K562 (cell line): ENCODE data around the gene RASGRP4. TPM values are rescaled to one million over a fixed set of nuclear protein-coding genes. Genes with fewer than 3 reads are reported as not detected.

Experiments
- ARID2 ChIP-seq: fragments of 450-650 bp; IDR thresholded peaks from 2 replicates; pipeline ENCODE4 v1.6.1; 2017; ENCODE audit warnings: antibody characterized with exemption, mild to moderate bottlenecking
- BACH1 ChIP-seq: fragments of 200-800 bp; sonication (Bioruptor generic); IDR thresholded peaks from 2 replicates; pipeline ENCODE4 v1.6.1; 2016; ENCODE audit warnings: missing genetic modification characterization, missing compliant biosample characterization
- BRD4 ChIP-seq: fragments of 200-600 bp; sonication (generic); IDR thresholded peaks from 2 replicates; pipeline ENCODE4 v1.6.1; 2017; ENCODE audit warnings: inconsistent platforms
- BRF1 ChIP-seq: IDR thresholded peaks from 3 replicates; pipeline ENCODE4 v1.6.1; 2011; ENCODE audit warnings: borderline replicate concordance, mild to moderate bottlenecking; ENCODE audit not compliant: insufficient read length; ENCODE audit errors: extremely low read depth
- CHD1 ChIP-seq: fragments of 200-600 bp; sonication (generic); IDR thresholded peaks from one replicate; pipeline ENCODE4 v1.6.1; 2012; ENCODE audit warnings: mild to moderate bottlenecking, moderate library complexity, low read length, inconsistent platforms
- CREM ChIP-seq: IDR thresholded peaks from 2 replicates; pipeline ENCODE4 v1.6.1; 2014; ENCODE audit warnings: antibody characterized with exemption, low read depth
- ETV1 ChIP-seq: fragments of 450-650 bp; conservative IDR thresholded peaks from 2 replicates; pipeline ENCODE4 v1.6.1; 2016; ENCODE audit warnings: missing genetic modification characterization, control low read depth, low read depth, missing compliant biosample characterization
- ETV6 ChIP-seq, 3 experiments: fragments of 150-350 bp in 1 of 3; sonication (generic) in 1 of 3; formaldehyde crosslinking in 1 of 3; IDR thresholded peaks; 2 replicates each; pipeline versions ENCODE4 v1.6.1 to v1.8.0; 2014 to 2022; ENCODE audit warnings: borderline replicate concordance in 2 of 3, low read depth in 2 of 3, antibody characterized with exemption in 1 of 3, low read length in 1 of 3, mild to moderate bottlenecking in 1 of 3, missing genetic modification reagents in 1 of 3
- EWSR1 ChIP-seq: fragments of 450-650 bp; IDR thresholded peaks from 2 replicates; pipeline ENCODE4 v1.6.1; 2018; ENCODE audit warnings: borderline replicate concordance, mild to moderate bottlenecking, low read depth, moderate library complexity; ENCODE audit not compliant: partially characterized antibody
- IRF2 ChIP-seq: sonication (generic); formaldehyde crosslinking; IDR thresholded peaks from 2 replicates; pipeline ENCODE4 v1.8.1; 2022; ENCODE audit warnings: mild to moderate bottlenecking, missing genetic modification reagents
- L3MBTL2 ChIP-seq: fragments of 450-650 bp; IDR thresholded peaks from 2 replicates; pipeline ENCODE4 v1.6.1; 2016; ENCODE audit warnings: mild to moderate bottlenecking, moderate library complexity
- LCOR ChIP-seq: sonication (generic); formaldehyde crosslinking; IDR thresholded peaks from 2 replicates; pipeline ENCODE4 v1.8.0; 2022; ENCODE audit warnings: mild to moderate bottlenecking, missing genetic modification reagents
- MEF2A ChIP-seq: IDR thresholded peaks from 2 replicates; pipeline ENCODE4 v1.6.1; 2011; ENCODE audit warnings: low read depth, mild to moderate bottlenecking, low read length, moderate library complexity; ENCODE audit not compliant: control insufficient read depth
- NRF1 ChIP-seq, 2 experiments: fragments of 450-650 bp; IDR thresholded peaks in 1 of 2; conservative IDR thresholded peaks in 1 of 2; 2 replicates each; pipeline ENCODE4 v1.6.1; 2014; ENCODE audit warnings: mild to moderate bottlenecking in 2 of 2
- RBM14 ChIP-seq: fragments of 200-400 bp; formaldehyde crosslinking; IDR thresholded peaks from 2 replicates; pipeline ENCODE4 v1.6.1; 2018; ENCODE audit warnings: low read depth, mild to moderate bottlenecking, low read length, moderate library complexity, borderline replicate concordance; ENCODE audit not compliant: insufficient read depth
- ZBTB17 ChIP-seq: fragments of 450-650 bp; formaldehyde crosslinking; IDR thresholded peaks from 2 replicates; pipeline ENCODE4 v1.4.0; 2020; ENCODE audit warnings: mild to moderate bottlenecking
- ZBTB7A ChIP-seq: IDR thresholded peaks from 2 replicates; pipeline ENCODE4 v1.6.1; 2011; ENCODE audit warnings: low read depth, mild to moderate bottlenecking, low read length, moderate library complexity, borderline replicate concordance; ENCODE audit not compliant: control insufficient read depth
- ZFP36 ChIP-seq: fragments of 150-350 bp; IDR thresholded peaks from 2 replicates; pipeline ENCODE4 v1.6.1; 2018; ENCODE audit warnings: low read length, low read depth; ENCODE audit not compliant: partially characterized antibody
- ZNF174 ChIP-seq: fragments of 250-450 bp; sonication (Bioruptor Pico); IDR thresholded peaks from 2 replicates; pipeline ENCODE4 v1.4.0; 2020; ENCODE audit warnings: mild to moderate bottlenecking
- polyA plus RNA-seq, 8 experiments: library from polyadenylated mRNA; depleted of rRNA in 4 of 8; stranded (reverse) in 5 of 8; unstranded in 3 of 8; fragments of >200 nt; fragmentation: Nextera tagmentation in 2 of 8; fragmentation: Illumina TruSeq in 1 of 8; extraction: Ambion mirVana in 2 of 8; extraction: Trizol in 1 of 8; gene quantifications; 2 replicates each; pipeline versions ENCODE4 v1.2.1 to v1.2.3, GENCODE V29; 2011 to 2014; ENCODE audit warnings: inconsistent platforms in 1 of 8, missing spikeins in 1 of 8
- total RNA-seq, 7 experiments: library from RNA; depleted of rRNA in 6 of 7; stranded (reverse); fragments of >200 nt in 6 of 7; fragmentation: Illumina TruSeq in 2 of 7; extraction: Trizol in 2 of 7; gene quantifications; 2 replicates each; pipeline versions ENCODE4 v1.2.1 to v1.2.3, GENCODE V29; 2011 to 2021; ENCODE audit warnings: low replicate concordance in 1 of 7
- TF ChIP-seq, protein P1 (sequence below), 2 experiments: fragments of 200-800 bp in 1 of 2; sonication (Bioruptor generic) in 1 of 2; sonication (generic) in 1 of 2; formaldehyde crosslinking in 1 of 2; IDR thresholded peaks in 1 of 2; conservative IDR thresholded peaks in 1 of 2; 2 replicates each; pipeline versions ENCODE4 v1.5.0 to v1.6.1; 2016 to 2020; ENCODE audit warnings: missing compliant biosample characterization in 1 of 2, missing genetic modification characterization in 1 of 2, missing genetic modification reagents in 1 of 2
- TF ChIP-seq, protein P2 (sequence below), 2 experiments: IDR thresholded peaks; 2 replicates each; pipeline ENCODE4 v1.6.1; 2012; ENCODE audit warnings: improper control_type of control experiment in 2 of 2, low read depth in 2 of 2, low read length in 2 of 2, borderline replicate concordance in 1 of 2
- TF ChIP-seq, protein P3 (sequence below), 2 experiments: fragments of 250-450 bp in 1 of 2; fragments of 450-650 bp in 1 of 2; sonication (Bioruptor Pico) in 1 of 2; IDR thresholded peaks; 2 replicates each; pipeline versions ENCODE4 v1.6.1 to v1.8.0; 2016 to 2021; ENCODE audit warnings: mild to moderate bottlenecking in 2 of 2, moderate library complexity in 2 of 2, missing compliant biosample characterization in 1 of 2, missing genetic modification characterization in 1 of 2

The RASGRP4 gene
- total and polyA plus RNA-seq, 9 of the 15 experiments (the other 6 are each of a cell fraction or from before 2014, with no cell fraction given): 0.39 to 4.6 (median 3.8) TPM

DNA sequence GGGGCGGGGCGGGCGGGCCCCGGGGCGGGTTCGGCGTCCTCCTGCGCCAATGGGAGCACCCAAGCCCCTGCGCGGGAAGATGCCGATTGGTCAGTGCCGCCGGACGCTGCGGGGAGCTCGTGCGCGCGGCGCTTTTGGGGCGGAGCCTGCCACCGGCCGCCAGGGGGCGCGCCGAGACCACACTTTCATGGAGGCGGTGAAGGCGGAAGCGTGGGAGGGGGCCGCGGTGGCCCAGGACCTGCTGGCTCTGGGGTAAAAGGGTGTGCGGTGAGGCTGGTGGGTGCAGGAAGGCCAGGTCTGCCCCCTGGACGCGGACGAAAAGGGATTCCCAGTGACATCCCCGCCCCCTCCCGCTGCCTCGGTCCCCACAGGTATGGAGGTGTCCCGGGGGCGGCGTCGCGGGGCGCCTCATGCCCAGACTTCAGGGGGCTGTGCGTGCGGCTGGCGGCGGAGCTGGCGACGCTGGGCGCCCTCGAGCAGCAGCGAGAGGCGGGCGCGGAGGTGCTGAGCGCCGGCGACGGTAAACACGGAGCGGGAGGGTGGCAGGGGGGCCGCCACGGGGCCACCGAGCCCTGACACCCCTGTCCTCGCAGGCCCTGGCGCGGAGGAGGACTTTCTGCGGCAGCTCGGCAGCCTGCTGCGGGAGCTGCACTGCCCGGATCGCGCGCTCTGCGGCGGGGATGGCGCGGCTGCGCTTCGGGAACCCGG lies 22.9 kb downstream of the RASGRP4 start, which contains the start of gene FAM98C (continued):
- TF ChIP-seq ETV6 (IDR thresholded peaks at IDR 0.05; ENCODE audit: borderline replicate concordance in 1 of 2, low read depth in 2 of 2, low read length in 1 of 2) (peak in 1 of 2 experiments; percentile 26; a peak in 2 of 4 replicates), ETV6 (CRISPR knock-in tag; IDR thresholded peaks at IDR 0.05; ENCODE audit: borderline replicate concordance) (no peak), BACH1 (tag) (no peak), ARID2 (0 out of 2 replicates have a peak, but pooled peaks have one; percentile 8), L3MBTL2 (peak; percentile 87), NRF1 (conservative IDR thresholded peaks at IDR 0.05 in 1 of 2, IDR thresholded peaks at IDR 0.05 in 1 of 2) (peak; percentile 83 to 86), ZNF174 (no peak), ZBTB17 (0 out of 2 replicates have a peak, but pooled peaks have one; percentile 22), RBM14 (no peak), LCOR (CRISPR knock-in tag) (peak; percentile 84), ZBTB7A (peak; percentile 80), EWSR1 (no peak), ETV1 (tag) (peak; percentile 85), CHD1 (peak; percentile 94), CREM (peak; percentile 57; the same call in 1 of the 2 replicates), ZFP36 (no peak), BRF1 (no peak), MEF2A (no peak), BRD4 (0 out of 2 replicates have a peak, but pooled peaks have one; percentile 37), IRF2 (CRISPR knock-in tag) (no peak)
- TF ChIP-seq, protein P1, sequence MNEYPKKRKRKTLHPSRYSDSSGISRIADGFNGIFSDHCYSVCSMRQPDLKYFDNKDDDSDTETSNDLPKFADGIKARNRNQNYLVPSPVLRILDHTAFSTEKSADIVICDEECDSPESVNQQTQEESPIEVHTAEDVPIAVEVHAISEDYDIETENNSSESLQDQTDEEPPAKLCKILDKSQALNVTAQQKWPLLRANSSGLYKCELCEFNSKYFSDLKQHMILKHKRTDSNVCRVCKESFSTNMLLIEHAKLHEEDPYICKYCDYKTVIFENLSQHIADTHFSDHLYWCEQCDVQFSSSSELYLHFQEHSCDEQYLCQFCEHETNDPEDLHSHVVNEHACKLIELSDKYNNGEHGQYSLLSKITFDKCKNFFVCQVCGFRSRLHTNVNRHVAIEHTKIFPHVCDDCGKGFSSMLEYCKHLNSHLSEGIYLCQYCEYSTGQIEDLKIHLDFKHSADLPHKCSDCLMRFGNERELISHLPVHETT (CRISPR knock-in tag; conservative IDR thresholded peaks at IDR 0.05 in 1 of 2, IDR thresholded peaks at IDR 0.05 in 1 of 2): 0 out of 4 replicates have a peak, but pooled peaks of 1 of the 2 experiments have one; percentile 15
- TF ChIP-seq, protein P2, sequence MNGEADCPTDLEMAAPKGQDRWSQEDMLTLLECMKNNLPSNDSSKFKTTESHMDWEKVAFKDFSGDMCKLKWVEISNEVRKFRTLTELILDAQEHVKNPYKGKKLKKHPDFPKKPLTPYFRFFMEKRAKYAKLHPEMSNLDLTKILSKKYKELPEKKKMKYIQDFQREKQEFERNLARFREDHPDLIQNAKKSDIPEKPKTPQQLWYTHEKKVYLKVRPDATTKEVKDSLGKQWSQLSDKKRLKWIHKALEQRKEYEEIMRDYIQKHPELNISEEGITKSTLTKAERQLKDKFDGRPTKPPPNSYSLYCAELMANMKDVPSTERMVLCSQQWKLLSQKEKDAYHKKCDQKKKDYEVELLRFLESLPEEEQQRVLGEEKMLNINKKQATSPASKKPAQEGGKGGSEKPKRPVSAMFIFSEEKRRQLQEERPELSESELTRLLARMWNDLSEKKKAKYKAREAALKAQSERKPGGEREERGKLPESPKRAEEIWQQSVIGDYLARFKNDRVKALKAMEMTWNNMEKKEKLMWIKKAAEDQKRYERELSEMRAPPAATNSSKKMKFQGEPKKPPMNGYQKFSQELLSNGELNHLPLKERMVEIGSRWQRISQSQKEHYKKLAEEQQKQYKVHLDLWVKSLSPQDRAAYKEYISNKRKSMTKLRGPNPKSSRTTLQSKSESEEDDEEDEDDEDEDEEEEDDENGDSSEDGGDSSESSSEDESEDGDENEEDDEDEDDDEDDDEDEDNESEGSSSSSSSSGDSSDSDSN (IDR thresholded peaks at IDR 0.05; ENCODE audit: borderline replicate concordance in 1 of 2, low read depth in 2 of 2, low read length in 2 of 2): peak; percentile 89 to 95
- TF ChIP-seq, protein P3, sequence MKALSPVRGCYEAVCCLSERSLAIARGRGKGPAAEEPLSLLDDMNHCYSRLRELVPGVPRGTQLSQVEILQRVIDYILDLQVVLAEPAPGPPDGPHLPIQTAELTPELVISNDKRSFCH (CRISPR knock-in tag; IDR thresholded peaks at IDR 0.05): no peak
- TF ChIP-seq, protein P3 (tag; IDR thresholded peaks at IDR 0.05): peak; percentile 77; the same call in 1 of the 2 replicates
